NCI-H2107 (cell line): ENCODE results near the gene QKI.

Experiments used
- DNase-seq: peaks from one replicate; lab custom pipeline; 2025; lab: John Stamatoyannopoulos, UW

QKI gene

DNA sequence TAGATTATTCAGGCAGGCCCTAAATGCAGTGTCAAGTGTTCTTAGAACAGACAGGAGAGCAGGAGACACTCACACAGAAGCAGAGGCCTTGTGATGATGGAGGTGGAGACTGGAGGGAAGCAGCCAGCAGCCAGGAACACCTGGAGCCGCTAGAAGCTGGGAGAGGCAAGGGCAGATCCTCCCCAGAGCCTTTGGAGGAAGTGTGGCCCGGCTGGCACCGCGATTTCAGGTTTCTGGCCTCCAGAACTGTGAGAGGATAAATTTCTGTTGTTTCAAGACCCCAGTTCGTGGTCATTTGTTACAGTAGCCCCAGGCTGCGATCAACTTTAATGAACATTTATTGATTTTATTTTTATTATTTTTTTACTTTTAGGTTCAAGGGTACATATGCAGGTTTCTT lies 203.0 kb downstream of the QKI start:
- DNase-seq: no peak

DNA sequence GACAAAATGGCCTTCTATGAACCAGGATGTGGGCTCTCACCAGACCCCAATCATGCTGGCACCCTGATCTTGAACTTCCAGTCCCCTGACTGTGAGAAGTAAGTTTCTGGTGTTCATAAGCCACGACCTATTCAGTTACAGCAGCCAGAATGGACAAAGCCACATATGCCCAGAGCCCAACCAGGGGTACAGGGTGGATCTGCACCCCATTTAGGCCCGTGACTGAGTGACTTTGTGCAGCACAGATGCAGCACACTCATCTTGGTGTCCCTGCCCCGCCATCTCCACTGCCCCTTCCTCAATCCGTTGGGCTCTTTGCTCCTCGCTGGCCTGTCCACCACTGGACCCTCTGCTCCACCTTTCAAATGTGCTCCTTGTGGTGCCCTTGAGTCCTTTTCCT lies 205.6 kb downstream of the QKI start:
- no peak for DNase-seq

GRCh38 chr6:163620670-163621330 lies 206.3 kb downstream of the QKI start:
- DNase-seq: no peak

DNA sequence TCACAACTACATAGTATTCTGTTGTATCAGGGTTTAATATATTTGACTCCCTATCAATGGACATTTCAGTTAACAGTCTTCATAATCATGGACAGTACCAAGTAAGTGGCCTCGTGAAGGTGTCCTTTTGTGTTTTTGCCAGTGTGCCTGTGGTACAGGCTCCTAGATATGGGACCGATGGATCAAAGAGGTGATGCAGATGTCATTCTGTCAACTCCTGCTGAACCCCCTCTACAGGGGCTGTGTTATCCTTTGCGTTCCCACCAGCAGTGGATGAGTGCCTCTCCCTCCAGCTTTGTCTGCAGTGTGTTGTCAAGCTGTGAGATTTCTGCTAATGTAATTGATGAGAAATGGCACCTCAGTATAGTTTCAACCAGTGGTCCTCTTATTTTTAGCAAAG lies 210.7 kb downstream of the QKI start:
- no peak for DNase-seq

DNA sequence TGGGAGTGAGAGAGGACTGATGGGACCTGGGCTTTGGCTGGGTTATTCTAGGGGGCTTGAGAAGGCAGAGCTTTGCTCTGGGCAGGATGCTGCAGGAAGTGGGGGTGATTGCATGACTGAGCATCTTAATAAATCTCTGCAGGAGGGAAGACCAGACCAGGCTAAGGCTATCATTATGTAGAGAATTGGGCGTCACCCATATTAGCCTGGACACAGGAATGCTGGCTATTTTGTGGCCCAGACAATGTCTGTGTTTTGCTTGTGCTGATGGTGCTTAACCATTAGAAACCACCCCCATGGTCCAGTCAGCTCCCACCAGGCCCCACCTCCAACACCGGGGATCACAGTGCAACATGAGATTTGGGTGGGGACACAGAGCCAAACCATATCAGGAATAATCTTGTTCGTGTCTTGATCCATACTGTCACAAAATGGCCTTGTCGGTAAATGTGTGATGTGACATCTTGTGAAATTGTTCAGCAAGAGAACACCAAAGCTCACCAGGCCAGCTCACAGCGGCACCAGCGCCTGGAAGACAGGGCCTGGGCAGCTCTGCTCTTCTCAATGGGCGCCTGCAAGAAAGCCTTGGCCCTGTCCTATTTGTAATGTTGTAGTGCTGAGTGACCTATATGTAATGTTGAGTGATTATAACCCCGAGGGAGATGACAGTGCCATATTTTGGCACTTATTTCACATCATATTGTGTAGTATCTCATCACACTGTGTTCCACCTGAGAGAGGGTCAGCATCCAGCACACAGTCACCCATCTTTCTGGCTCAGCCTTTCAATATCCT lies 211.8 kb downstream of the QKI start:
- no peak for DNase-seq

DNA sequence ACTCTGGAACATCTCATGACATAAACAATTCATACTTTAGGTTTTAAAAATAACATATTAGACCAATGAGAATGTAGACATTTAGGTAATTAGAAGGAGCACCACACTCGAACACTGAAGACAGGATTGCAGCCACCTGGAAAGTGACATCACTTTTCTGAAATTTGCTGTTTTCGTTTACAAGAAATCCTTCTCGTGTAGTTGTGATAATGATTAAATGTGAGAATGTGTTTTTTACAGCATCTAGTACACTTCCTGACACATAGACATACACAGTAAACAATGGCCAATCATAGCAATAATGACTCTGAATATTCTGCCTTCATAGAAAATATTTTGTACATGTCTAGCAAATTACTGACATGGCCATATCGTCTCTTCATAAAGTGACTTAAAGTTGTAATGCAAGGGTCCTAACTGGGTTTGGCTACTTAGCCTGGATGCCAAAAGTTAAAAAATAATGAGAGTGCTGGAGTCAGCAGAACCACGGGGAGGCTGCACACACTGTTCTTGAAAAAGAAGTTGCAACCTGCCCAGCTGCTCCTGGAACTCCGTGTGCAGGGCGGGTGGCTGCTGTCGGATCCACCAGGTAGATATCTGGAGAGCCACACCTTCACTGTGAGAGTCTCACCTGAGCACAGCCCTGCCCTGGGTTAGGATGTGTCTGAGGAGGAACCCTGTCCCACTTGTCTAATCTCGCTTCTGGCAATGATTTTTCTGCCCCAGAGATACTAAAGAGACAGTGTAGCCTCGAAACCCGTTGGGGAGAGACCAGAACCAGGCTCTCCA lies 212.9 kb downstream of the QKI start:
- DNase-seq: no peak
